Adipocyte (in vitro differentiated cells): ENCODE measurements around the gene NUDT16L1.
A peak's percentile ranks its signal among the peaks of the same experiment; 100 is the strongest.

Source experiments
- DNase-seq: peaks from one replicate; pipeline ENCODE4 v3.0.0-alpha.2; 2015; ENCODE audit warnings: low read depth
- H3K27me3 ChIP-seq: replicated peaks from 2 replicates; pipeline ENCODE4 v1.7.0; 2013; ENCODE audit warnings: mild to moderate bottlenecking, low read length, moderate library complexity; ENCODE audit not compliant: control insufficient read depth, insufficient read depth
- H3K36me3 ChIP-seq: 2 replicates; pipeline ENCODE4 v1.7.0; 2013; ENCODE audit warnings: low read length, mild to moderate bottlenecking, moderate library complexity; ENCODE audit not compliant: control insufficient read depth, insufficient read depth, severe bottlenecking
- H3K4me1 ChIP-seq: 2 replicates; pipeline ENCODE4 v1.7.0; 2013; ENCODE audit warnings: mild to moderate bottlenecking, low read length, moderate library complexity; ENCODE audit not compliant: control insufficient read depth, insufficient read depth
- H3K4me3 ChIP-seq: 2 replicates; pipeline ENCODE4 v1.7.0; 2013; ENCODE audit warnings: mild to moderate bottlenecking, low read length, moderate library complexity
- H3K9ac ChIP-seq: 2 replicates; pipeline ENCODE4 v1.7.0; 2013; ENCODE audit warnings: mild to moderate bottlenecking, low read length, moderate library complexity
- H3K9me3 ChIP-seq: 2 replicates; pipeline ENCODE4 v1.7.0; 2013; ENCODE audit warnings: mild to moderate bottlenecking, low read length, moderate library complexity; ENCODE audit not compliant: control insufficient read depth

The NUDT16L1 gene

GRCh38 chr16:4667203-4667963 lies 26.0 kb upstream of the NUDT16L1 start:
- Histone ChIP-seq H3K9me3 (no peaks in the 10 kb centered on the region), H3K4me3 (no peak overlapping the region), H3K27me3 (no peaks in the 10 kb centered on the region), H3K9ac (no peak overlapping the region), H3K4me1 (no peaks in the 10 kb centered on the region), H3K36me3 (peaks cover 70% of the 10 kb centered on the region)
- no peak for DNase-seq

- Histone ChIP-seq H3K4me1 (no peaks in the 10 kb centered on the region), H3K36me3 (peaks cover 76% of the 10 kb centered on the region), H3K9me3 (no peaks in the 10 kb centered on the region), H3K4me3 (no peak overlapping the region), H3K27me3 (no peaks in the 10 kb centered on the region), H3K9ac (no peak overlapping the region)
- DNase-seq: no peak
Observed at GRCh38 chr16:4668313-4668960, 24.9 kb upstream of the NUDT16L1 start.

GRCh38 chr16:4673387-4674046 lies 19.8 kb upstream of the NUDT16L1 start:
- Histone ChIP-seq H3K27me3 (no peaks in the 10 kb centered on the region), H3K36me3 (peaks cover 47% of the 10 kb centered on the region), H3K9ac (no peak overlapping the region), H3K9me3 (no peaks in the 10 kb centered on the region), H3K4me3 (no peak overlapping the region), H3K4me1 (no peaks in the 10 kb centered on the region)
- no peak for DNase-seq

GRCh38 chr16:4674926-4675530 lies 18.3 kb upstream of the NUDT16L1 start:
- H3K36me3 ChIP-seq: peaks cover 35% of the 10 kb centered on the region
- H3K9ac ChIP-seq: no peak overlapping the region
- H3K4me1 ChIP-seq: no peaks in the 10 kb centered on the region
- no peak overlapping the region for H3K4me3 ChIP-seq
- no peaks in the 10 kb centered on the region for H3K9me3 ChIP-seq
- DNase-seq: no peak
- H3K27me3 ChIP-seq: no peaks in the 10 kb centered on the region

- Histone ChIP-seq H3K9me3 (no peaks in the 10 kb centered on the region), H3K4me3 (no peak overlapping the region), H3K36me3 (peaks cover 28% of the 10 kb centered on the region), H3K4me1 (no peaks in the 10 kb centered on the region), H3K27me3 (no peaks in the 10 kb centered on the region), H3K9ac (no peak overlapping the region)
- DNase-seq: no peak
Observed at GRCh38 chr16:4675864-4676786, 17.2 kb upstream of the NUDT16L1 start.

GRCh38 chr16:4676831-4677230 lies 16.5 kb upstream of the NUDT16L1 start:
- Histone ChIP-seq H3K9me3 (no peaks in the 10 kb centered on the region), H3K9ac (no peak overlapping the region), H3K36me3 (peaks cover 27% of the 10 kb centered on the region), H3K27me3 (no peaks in the 10 kb centered on the region), H3K4me3 (no peak overlapping the region), H3K4me1 (no peaks in the 10 kb centered on the region)
- no peak for DNase-seq

- H3K9me3 ChIP-seq: no peaks in the 10 kb centered on the region
- H3K36me3 ChIP-seq: peaks cover 30% of the 10 kb centered on the region
- no peak for DNase-seq
- H3K9ac ChIP-seq: no peak overlapping the region
- no peaks in the 10 kb centered on the region for H3K4me1 ChIP-seq
- H3K27me3 ChIP-seq: no peaks in the 10 kb centered on the region
- H3K4me3 ChIP-seq: no peak overlapping the region
Observed at GRCh38 chr16:4677390-4677789, 16.0 kb upstream of the NUDT16L1 start.

- Histone ChIP-seq H3K9me3 (no peaks in the 10 kb centered on the region), H3K9ac (no peak overlapping the region), H3K27me3 (no peaks in the 10 kb centered on the region), H3K36me3 (peaks cover 30% of the 10 kb centered on the region), H3K4me1 (no peaks in the 10 kb centered on the region), H3K4me3 (no peak overlapping the region)
- DNase-seq: no peak
Observed at GRCh38 chr16:4677994-4678393, 15.4 kb upstream of the NUDT16L1 start.

- no peak overlapping the region for H3K9ac ChIP-seq
- no peaks in the 10 kb centered on the region for H3K27me3 ChIP-seq
- H3K36me3 ChIP-seq: peaks cover 30% of the 10 kb centered on the region
- no peak overlapping the region for H3K4me3 ChIP-seq
- H3K9me3 ChIP-seq: no peaks in the 10 kb centered on the region
- no peaks in the 10 kb centered on the region for H3K4me1 ChIP-seq
- no peak for DNase-seq
Observed at GRCh38 chr16:4678596-4678995, 14.8 kb upstream of the NUDT16L1 start.

GRCh38 chr16:4679156-4679849 lies 14.1 kb upstream of the NUDT16L1 start:
- Histone ChIP-seq H3K9me3 (no peaks in the 10 kb centered on the region), H3K36me3 (peaks cover 35% of the 10 kb centered on the region)
- no peak for DNase-seq

More at GRCh38 chr16:4679156-4679849, 14.1 kb upstream of the NUDT16L1 start:
- Histone ChIP-seq H3K4me3 (peak overlapping the region; percentile 76), H3K9ac (peak overlapping the region; percentile 90), H3K4me1 (no peaks in the 10 kb centered on the region), H3K27me3 (no peaks in the 10 kb centered on the region)
